Islet precursor cell (in vitro differentiated cells): ENCODE data around the gene PLEKHH3.
"Not testable (repeated sequence)": the region's sequence is repeated elsewhere in the genome, so short reads cannot be mapped to it uniquely, and the experiment has no call there.

Source experiments
- DNase-seq: peaks from one replicate; pipeline ENCODE4 v3.0.0-alpha.2; 2018

The PLEKHH3 gene

GRCh38 chr17:42623732-42624596 lies 52.8 kb downstream of the PLEKHH3 start:
- DNase-seq: no peak

GRCh38 chr17:42623271-42623670 lies 53.5 kb downstream of the PLEKHH3 start:
- DNase-seq: no peak

GRCh38 chr17:42621987-42622386 lies 54.8 kb downstream of the PLEKHH3 start:
- DNase-seq: not testable (repeated sequence)

GRCh38 chr17:42618442-42619150 lies 58.2 kb downstream of the PLEKHH3 start:
- peak; percentile 89 for DNase-seq

GRCh38 chr17:42617956-42618431 lies 58.8 kb downstream of the PLEKHH3 start:
- no peak for DNase-seq
